Cortex of kidney (tissue), 1 donor: ENCODE results near the gene TBX20.
"Not testable (repeated sequence)": the region's sequence is repeated elsewhere in the genome, so short reads cannot be mapped to it uniquely, and the experiment has no call there.

ENCODE experiments used
- DNase-seq: peaks from one replicate; lab custom pipeline; 2025; lab: John Stamatoyannopoulos, UW

The TBX20 gene

GRCh38 chr7:35255443-35256255, 1.7 kb upstream of the TBX20 start:
- no peak for DNase-seq

- no peak for DNase-seq
Observed at GRCh38 chr7:35254496-35255442, 869 bp upstream of the TBX20 start.

- no peak for DNase-seq
Observed at GRCh38 chr7:35253460-35253709, 515 bp downstream of the TBX20 start.

- DNase-seq: no peak
Observed at GRCh38 chr7:35252612-35253459, 1.1 kb downstream of the TBX20 start.

GRCh38 chr7:35251606-35252310, 2.1 kb downstream of the TBX20 start:
- DNase-seq: no peak

- no peak for DNase-seq
Observed at GRCh38 chr7:35250941-35251340, 3.0 kb downstream of the TBX20 start.

- DNase-seq: no peak
Observed at GRCh38 chr7:35250452-35250851, 3.4 kb downstream of the TBX20 start.

- DNase-seq: no peak
Observed at GRCh38 chr7:35249537-35249907, 4.4 kb downstream of the TBX20 start.

GRCh38 chr7:35248576-35249536, 5.0 kb downstream of the TBX20 start:
- no peak for DNase-seq

GRCh38 chr7:35246819-35247218, 7.1 kb downstream of the TBX20 start:
- DNase-seq: no peak

- no peak for DNase-seq
Observed at GRCh38 chr7:35241884-35242283, 12.0 kb downstream of the TBX20 start.

GRCh38 chr7:35241436-35241835, 12.5 kb downstream of the TBX20 start:
- no peak for DNase-seq

- not testable (repeated sequence) for DNase-seq
Observed at GRCh38 chr7:35241008-35241407, 12.9 kb downstream of the TBX20 start.

- not testable (repeated sequence) for DNase-seq
Observed at GRCh38 chr7:35238456-35238855, 15.4 kb downstream of the TBX20 start.

- no peak for DNase-seq
Observed at GRCh38 chr7:35232994-35233393, 20.9 kb downstream of the TBX20 start.

GRCh38 chr7:35231221-35231620, 22.7 kb downstream of the TBX20 start:
- not testable (repeated sequence) for DNase-seq

GRCh38 chr7:35229116-35229780, 24.7 kb downstream of the TBX20 start:
- DNase-seq: not testable (repeated sequence)

- DNase-seq: not testable (repeated sequence)
Observed at GRCh38 chr7:35228496-35229051, 25.3 kb downstream of the TBX20 start.

- DNase-seq: not testable (repeated sequence)
Observed at GRCh38 chr7:35227438-35227837, 26.5 kb downstream of the TBX20 start.

- not testable (repeated sequence) for DNase-seq
Observed at GRCh38 chr7:35222445-35222844, 31.5 kb downstream of the TBX20 start.
